ENCODE measurements around the gene INKA1. TPM values are rescaled to one million over a fixed set of nuclear protein-coding genes. Genes with fewer than 3 reads are reported as not detected.

INKA1 gene
- polyA plus RNA-seq, 6 donors from 2014 or later = 4.3 to 21.7 (median 15.4) TPM

- H3K36me3 Mint-ChIP-seq = no peaks in the 10 kb centered on the region
- H3K4me3 Mint-ChIP-seq = no peak overlapping the region
- ATAC-seq (ENCODE audit: low read depth in 2 of 2) = no peak
- H3K9me3 Mint-ChIP-seq = no peaks in the 10 kb centered on the region
- DNase-seq = no peak
- H3K4me1 Mint-ChIP-seq = peaks cover 9 to 17% (median 16%) of the 10 kb centered on the region in 3 donors
- H3K27me3 Mint-ChIP-seq = peaks cover 0 to 5% (median 0%) of the 10 kb centered on the region in 3 donors
- H3K27ac Mint-ChIP-seq = peak overlapping the region in 1 of 6 donors; percentile 49
Measured at GRCh38 chr3:49791571-49791970, 11.5 kb upstream of the INKA1 start.

GRCh38 chr3:49792371-49793150 lies 10.5 kb upstream of the INKA1 start:
- Mint-ChIP-seq H3K36me3 (no peaks in the 10 kb centered on the region), H3K9me3 (no peaks in the 10 kb centered on the region), H3K4me3 (no peak overlapping the region), H3K27ac (no peak overlapping the region), H3K27me3 (peaks cover 0 to 5% (median 0%) of the 10 kb centered on the region in 3 donors), H3K4me1 (peaks cover 4 to 12% (median 7%) of the 10 kb centered on the region in 3 donors)
- no peak for DNase-seq
- no peak for ATAC-seq (ENCODE audit: low read depth in 2 of 2)

- Mint-ChIP-seq H3K9me3 (no peaks in the 10 kb centered on the region), H3K27ac (no peak overlapping the region), H3K27me3 (peaks cover 0 to 5% (median 0%) of the 10 kb centered on the region in 3 donors), H3K36me3 (no peaks in the 10 kb centered on the region), H3K4me1 (peaks cover 4 to 12% (median 7%) of the 10 kb centered on the region in 3 donors), H3K4me3 (no peak overlapping the region)
- DNase-seq (no peak), ATAC-seq (ENCODE audit: low read depth in 2 of 2) (no peak)
Measured at GRCh38 chr3:49793486-49794085, 9.5 kb upstream of the INKA1 start.

GRCh38 chr3:49794431-49794830 lies 8.6 kb upstream of the INKA1 start:
- H3K4me1 Mint-ChIP-seq = peaks cover 4 to 11% (median 7%) of the 10 kb centered on the region in 3 donors
- H3K4me3 Mint-ChIP-seq = no peak overlapping the region
- no peak for ATAC-seq (ENCODE audit: low read depth in 2 of 2)
- H3K27ac Mint-ChIP-seq = no peak overlapping the region
- H3K9me3 Mint-ChIP-seq = no peaks in the 10 kb centered on the region
- peaks cover 0 to 5% (median 0%) of the 10 kb centered on the region in 3 donors for H3K27me3 Mint-ChIP-seq
- no peaks in the 10 kb centered on the region for H3K36me3 Mint-ChIP-seq
- no peak for DNase-seq

GRCh38 chr3:49794926-49795905 lies 7.8 kb upstream of the INKA1 start:
- H3K36me3 Mint-ChIP-seq = no peaks in the 10 kb centered on the region
- H3K27me3 Mint-ChIP-seq = peaks cover 0 to 2% (median 0%) of the 10 kb centered on the region in 3 donors
- ATAC-seq (ENCODE audit: low read depth in 2 of 2) (no peak), DNase-seq (no peak)
- H3K4me3 Mint-ChIP-seq = no peak overlapping the region
- H3K27ac Mint-ChIP-seq = no peak overlapping the region
- no peaks in the 10 kb centered on the region for H3K9me3 Mint-ChIP-seq
- peaks cover 1 to 3% (median 3%) of the 10 kb centered on the region in 3 donors for H3K4me1 Mint-ChIP-seq

GRCh38 chr3:49799105-49799504 lies 4.0 kb upstream of the INKA1 start:
- no peaks in the 10 kb centered on the region for H3K9me3 Mint-ChIP-seq
- peaks cover 7 to 20% (median 15%) of the 10 kb centered on the region in 3 donors for H3K4me1 Mint-ChIP-seq
- ATAC-seq (ENCODE audit: low read depth in 2 of 2) = no peak
- DNase-seq = no peak
- no peak overlapping the region for H3K4me3 Mint-ChIP-seq
- H3K27ac Mint-ChIP-seq = no peak overlapping the region
- H3K36me3 Mint-ChIP-seq = no peaks in the 10 kb centered on the region
- H3K27me3 Mint-ChIP-seq = peaks cover 3 to 18% (median 11%) of the 10 kb centered on the region in 3 donors

GRCh38 chr3:49799761-49800160 lies 3.3 kb upstream of the INKA1 start, which contains the start of gene CDHR4:
TSS of gene CDHR4 (minus strand) at chr3:49799873. CDS start at chr3:49799812, 61 bp downstream.
- H3K4me3 Mint-ChIP-seq = peak within 1 kb of the TSS in 2 of 8 donors; percentile 57 to 71
- H3K27me3 Mint-ChIP-seq = peaks cover 3 to 18% (median 11%) of the 10 kb centered on the region in 3 donors
- ATAC-seq (ENCODE audit: low read depth in 2 of 2) (no peak), DNase-seq (no peak)
- peaks cover 10 to 26% (median 22%) of the 10 kb centered on the region in 3 donors for H3K4me1 Mint-ChIP-seq
- H3K36me3 Mint-ChIP-seq = no peaks in the 10 kb centered on the region
- H3K27ac Mint-ChIP-seq = no peak within 1 kb of the TSS
- H3K9me3 Mint-ChIP-seq = no peaks in the 10 kb centered on the region

- DNase-seq (no peak), ATAC-seq (ENCODE audit: low read depth in 2 of 2) (no peak)
- Mint-ChIP-seq H3K4me1 (peaks cover 23 to 39% (median 36%) of the 10 kb centered on the region in 3 donors), H3K27me3 (peaks cover 3 to 18% (median 11%) of the 10 kb centered on the region in 3 donors), H3K36me3 (no peaks in the 10 kb centered on the region), H3K9me3 (no peaks in the 10 kb centered on the region), H3K27ac (peak overlapping the region in 1 of 6 donors; percentile 61), H3K4me3 (peak overlapping the region in 2 of 8 donors; percentile 44 to 88)
Measured at GRCh38 chr3:49801160-49801559, 1.9 kb upstream of the INKA1 start.

GRCh38 chr3:49803465-49804140 lies 542 bp downstream of the INKA1 start:
- ATAC-seq (ENCODE audit: low read depth in 2 of 2) = peak; percentile 25 to 27
- Mint-ChIP-seq H3K9me3 (no peaks in the 10 kb centered on the region), H3K27ac (peak overlapping the region; percentile 71 to 98 (median 94)), H3K27me3 (peaks cover 3 to 18% (median 11%) of the 10 kb centered on the region in 3 donors), H3K4me1 (peaks cover 46 to 62% (median 60%) of the 10 kb centered on the region in 3 donors), H3K4me3 (peak overlapping the region; percentile 77 to 96 (median 93)), H3K36me3 (no peaks in the 10 kb centered on the region)
- peak; percentile 72 for DNase-seq

- H3K9me3 Mint-ChIP-seq = no peaks in the 10 kb centered on the region
- H3K4me3 Mint-ChIP-seq = peak overlapping the region; percentile 77 to 96 (median 93)
- H3K36me3 Mint-ChIP-seq = peaks cover 0 to 1% of the 10 kb centered on the region in 2 donors
- peak; percentile 31 for DNase-seq
- ATAC-seq (ENCODE audit: low read depth in 2 of 2) = no peak
- H3K27me3 Mint-ChIP-seq = peaks cover 3 to 18% (median 11%) of the 10 kb centered on the region in 3 donors
- peaks cover 51 to 69% (median 66%) of the 10 kb centered on the region in 3 donors for H3K4me1 Mint-ChIP-seq
- H3K27ac Mint-ChIP-seq = peak overlapping the region; percentile 88 to 98 (median 94)
Measured at GRCh38 chr3:49804141-49805041, 1.3 kb downstream of the INKA1 start.

- Mint-ChIP-seq H3K4me3 (peak overlapping the region; percentile 77 to 96 (median 93)), H3K4me1 (peaks cover 54 to 79% (median 75%) of the 10 kb centered on the region in 3 donors), H3K36me3 (peaks cover 0 to 10% of the 10 kb centered on the region in 2 donors), H3K27me3 (peaks cover 3 to 18% (median 11%) of the 10 kb centered on the region in 3 donors), H3K9me3 (no peaks in the 10 kb centered on the region), H3K27ac (peak overlapping the region; percentile 88 to 98 (median 94))
- ATAC-seq (ENCODE audit: low read depth in 2 of 2) (peak; percentile 16 to 26), DNase-seq (peak; percentile 76)
Measured at GRCh38 chr3:49805367-49805782, 2.3 kb downstream of the INKA1 start.

Data from naive B cell (primary cell).